HepG2 (cell line): Measurements from ENCODE around the gene RAPGEF5.

Experiments used
- CEBPG ChIP-seq: IDR thresholded peaks from 2 replicates; pipeline ENCODE4 v1.6.1; 2016
- CREB1 ChIP-seq, 2 experiments: fragments of 450-650 bp in 1 of 2; IDR thresholded peaks; 2 replicates each; pipeline ENCODE4 v1.6.1; 2016 to 2017; ENCODE audit warnings: control low read depth in 1 of 2, mild to moderate bottlenecking in 1 of 2, missing compliant biosample characterization in 1 of 2, missing genetic modification characterization in 1 of 2
- CTCF ChIP-seq: sonication (generic); formaldehyde crosslinking; IDR thresholded peaks from 2 replicates; pipeline ENCODE4 v1.5.0; 2020; ENCODE audit warnings: mild to moderate bottlenecking, missing genetic modification reagents, moderate library complexity
- FOXA1 ChIP-seq, 2 experiments: fragments of 450-650 bp in 1 of 2; sonication (generic) in 1 of 2; formaldehyde crosslinking in 1 of 2; IDR thresholded peaks; 2 replicates each; pipeline versions ENCODE4 v1.4.0 to v1.6.1; 2016 to 2020; ENCODE audit warnings: missing genetic modification reagents in 1 of 2
- POLR2A ChIP-seq, 2 experiments: IDR thresholded peaks; 2 replicates each; pipeline ENCODE4 v1.6.1; 2011; ENCODE audit warnings: low read depth in 2 of 2, low read length in 2 of 2, mild to moderate bottlenecking in 1 of 2, moderate library complexity in 1 of 2; ENCODE audit not compliant: insufficient read depth in 1 of 2
- RFX5 ChIP-seq: IDR thresholded peaks from 2 replicates; pipeline ENCODE4 v1.6.1; 2011; ENCODE audit warnings: low read depth, low read length, improper control_type of control experiment
- RXRA ChIP-seq: sonication (generic); formaldehyde crosslinking; IDR thresholded peaks from 2 replicates; pipeline ENCODE4 v1.5.1; 2020; ENCODE audit warnings: missing genetic modification reagents
- SMAD1 ChIP-seq: sonication (generic); formaldehyde crosslinking; IDR thresholded peaks from 2 replicates; pipeline ENCODE4 v1.4.0; 2020; ENCODE audit warnings: missing genetic modification reagents, low read depth, mild to moderate bottlenecking, borderline replicate concordance
- ZBTB26 ChIP-seq: IDR thresholded peaks from 2 replicates; pipeline ENCODE4 v1.6.1; 2016; ENCODE audit warnings: missing compliant biosample characterization, missing genetic modification reagents, borderline replicate concordance
- ZKSCAN1 ChIP-seq: fragments of 150-350 bp; IDR thresholded peaks from 2 replicates; pipeline ENCODE4 v1.6.1; 2014; ENCODE audit warnings: low read length
- ZNF263 ChIP-seq: sonication (generic); formaldehyde crosslinking; IDR thresholded peaks from 2 replicates; pipeline ENCODE4 v1.4.0; 2020; ENCODE audit warnings: missing genetic modification reagents
- ZNF414 ChIP-seq: sonication (generic); formaldehyde crosslinking; IDR thresholded peaks from 2 replicates; pipeline ENCODE4 v1.5.0; 2020; ENCODE audit warnings: missing genetic modification reagents
- ZNF607 ChIP-seq: sonication (generic); formaldehyde crosslinking; IDR thresholded peaks from 2 replicates; pipeline ENCODE4 v1.5.1; 2020; ENCODE audit warnings: missing genetic modification reagents, mild to moderate bottlenecking, borderline replicate concordance

- TF ChIP-seq CREB1 (IDR thresholded peaks at IDR 0.05) (no peak), CREB1 (CRISPR knock-in tag; IDR thresholded peaks at IDR 0.05) (no peak), ZNF414 (CRISPR knock-in tag) (no peak), CTCF (CRISPR knock-in tag) (no peak), ZBTB26 (CRISPR knock-in tag) (no peak), ZKSCAN1 (no peak), RFX5 (no peak), ZNF263 (no peak), RXRA (CRISPR knock-in tag) (no peak), CEBPG (CRISPR knock-in tag) (no peak), SMAD1 (CRISPR knock-in tag) (no peak), ZNF607 (CRISPR knock-in tag) (no peak), POLR2A (IDR thresholded peaks at IDR 0.05; ENCODE audit: insufficient read depth in 1 of 2, low read depth in 2 of 2, low read length in 2 of 2) (no peak), FOXA1 (IDR thresholded peaks at IDR 0.05) (no peak), FOXA1 (CRISPR knock-in tag; IDR thresholded peaks at IDR 0.05) (no peak)
Measured at GRCh38 chr7:22090512-22090911, 266.4 kb downstream of the RAPGEF5 start.
